Measurements from ENCODE around the gene JADE2.
A peak's percentile ranks its signal among the peaks of the same experiment; 100 is the strongest.
"Not testable (repeated sequence)": the region's sequence is repeated elsewhere in the genome, so short reads cannot be mapped to it uniquely, and the experiment has no call there.

The JADE2 gene

GRCh38 chr5:134524826-134525682 is at the start of gene JADE2:
Gene JADE2, plus strand, starts transcription at chr5:134525670. Its CDS starts 10,188 bp downstream, at chr5:134535858.
- DNase-seq (ENCODE audit: low read depth), result peak; percentile 77

- DNase-seq (ENCODE audit: low read depth), result no peak
Observed at GRCh38 chr5:134477462-134478245, 47.8 kb upstream of the JADE2 start.

- DNase-seq (ENCODE audit: low read depth), result no peak
Observed at GRCh38 chr5:134479839-134480238, 45.6 kb upstream of the JADE2 start.

- no peak for DNase-seq (ENCODE audit: low read depth)
Observed at GRCh38 chr5:134489227-134489944, 36.1 kb upstream of the JADE2 start.

- DNase-seq (ENCODE audit: low read depth), result no peak
Observed at GRCh38 chr5:134490255-134490924, 35.1 kb upstream of the JADE2 start.

- DNase-seq (ENCODE audit: low read depth), result no peak
Observed at GRCh38 chr5:134490925-134491271, 34.6 kb upstream of the JADE2 start.

- no peak for DNase-seq (ENCODE audit: low read depth)
Observed at GRCh38 chr5:134491841-134492442, 33.5 kb upstream of the JADE2 start.

GRCh38 chr5:134492568-134492967 is 32.9 kb upstream of the JADE2 start:
- DNase-seq (ENCODE audit: low read depth), result no peak

- DNase-seq (ENCODE audit: low read depth), result no peak
Observed at GRCh38 chr5:134493461-134494055, 31.9 kb upstream of the JADE2 start.

- no peak for DNase-seq (ENCODE audit: low read depth)
Observed at GRCh38 chr5:134494780-134495179, 30.7 kb upstream of the JADE2 start.

- DNase-seq (ENCODE audit: low read depth), result not testable (repeated sequence)
Observed at GRCh38 chr5:134499905-134500304, 25.6 kb upstream of the JADE2 start.

GRCh38 chr5:134500699-134501430 is 24.6 kb upstream of the JADE2 start:
- no peak for DNase-seq (ENCODE audit: low read depth)

- no peak for DNase-seq (ENCODE audit: low read depth)
Observed at GRCh38 chr5:134502259-134502658, 23.2 kb upstream of the JADE2 start.

- peak; percentile 44 for DNase-seq (ENCODE audit: low read depth)
Observed at GRCh38 chr5:134503088-134503936, 22.2 kb upstream of the JADE2 start.

- no peak for DNase-seq (ENCODE audit: low read depth)
Observed at GRCh38 chr5:134503937-134504437, 21.5 kb upstream of the JADE2 start.

GRCh38 chr5:134504629-134505300 is 20.7 kb upstream of the JADE2 start:
- DNase-seq (ENCODE audit: low read depth), result no peak

GRCh38 chr5:134506054-134507039 is 19.1 kb upstream of the JADE2 start:
- DNase-seq (ENCODE audit: low read depth), result no peak
